PC-3 (cell line): ENCODE results near the gene EREG. TPM values are rescaled to one million over a fixed set of nuclear protein-coding genes. Genes with fewer than 3 reads are reported as not detected.

Experiments used
- ATAC-seq: fragments of 200-7000 bp; cut with Tn5 transposase; 2 replicates; pipeline ENCODE4 v1.9.1; 2020; ENCODE audit warnings: mild to moderate bottlenecking, moderate library complexity
- BruUV-seq: library from RNA; stranded (reverse); fragments of 400-500 nt; replicated peaks from 2 replicates; lab custom pipeline; 2021; lab: Mats Ljungman, UMichigan
- CTCF ChIA-PET: fragments of 300-600 bp; sonication (Branson Sonifier 250); formaldehyde crosslinking; loops from one replicate; lab custom pipeline; 2022; ENCODE audit warnings: antibody characterized with exemption; lab: Charles Lee
- POLR2A ChIA-PET: fragments of 300-600 bp; sonication (Branson Sonifier 250); formaldehyde crosslinking; loops from one replicate; lab custom pipeline; 2022; ENCODE audit warnings: antibody characterized with exemption; ENCODE audit not compliant: unreplicated experiment; lab: Charles Lee
- DNase-seq: peaks from one replicate; pipeline ENCODE4 v3.0.0-alpha.2; 2015
- H2AFZ ChIP-seq: fragments of 300-600 bp; sonication (generic); 2 replicates; pipeline ENCODE4 v1.6.0; 2016; ENCODE audit warnings: antibody characterized with exemption, low read length
- H3F3A ChIP-seq: fragments of 300-600 bp; sonication (generic); one replicate; pipeline ENCODE4 v1.6.0; 2017; ENCODE audit warnings: antibody characterized with exemption, low read length, control low read depth, mild to moderate bottlenecking; ENCODE audit not compliant: unreplicated experiment
- H3K27ac ChIP-seq: fragments of 300-600 bp; sonication (generic); 2 replicates; pipeline ENCODE4 v1.5.1; 2016; ENCODE audit warnings: mild to moderate bottlenecking, low read length
- H3K27me3 ChIP-seq: fragments of 300-600 bp; sonication (generic); 2 replicates; pipeline ENCODE4 v1.6.1; 2016; ENCODE audit warnings: low read length, mixed read lengths
- H3K36me3 ChIP-seq: fragments of 300-600 bp; sonication (generic); 2 replicates; pipeline ENCODE4 v1.6.1; 2016; ENCODE audit warnings: low read depth, mixed run types, low read length, mixed read lengths
- H3K4me1 ChIP-seq: fragments of 300-600 bp; sonication (generic); 2 replicates; pipeline ENCODE4 v1.5.1; 2016; ENCODE audit warnings: low read length; ENCODE audit not compliant: insufficient read depth
- H3K4me2 ChIP-seq: fragments of 300-600 bp; sonication (generic); 2 replicates; pipeline ENCODE4 v1.6.0; 2016; ENCODE audit warnings: low read length
- H3K4me3 ChIP-seq: fragments of 300-600 bp; sonication (generic); 2 replicates; pipeline ENCODE4 v1.5.1; 2016; ENCODE audit warnings: mild to moderate bottlenecking, low read length, mixed read lengths
- H3K79me2 ChIP-seq: fragments of 300-600 bp; sonication (generic); 2 replicates; pipeline ENCODE4 v1.6.1; 2017; ENCODE audit warnings: low read length, mixed read lengths
- H3K9ac ChIP-seq: fragments of 300-600 bp; sonication (generic); 2 replicates; pipeline ENCODE4 v1.6.0; 2016; ENCODE audit warnings: mild to moderate bottlenecking, low read length
- H3K9me2 ChIP-seq: fragments of 300-600 bp; sonication (generic); replicated peaks from 2 replicates; pipeline ENCODE4 v1.6.1; 2016; ENCODE audit warnings: mixed run types, low read length, mixed read lengths
- H3K9me3 ChIP-seq: fragments of 300-600 bp; sonication (generic); 2 replicates; pipeline ENCODE4 v1.6.1; 2016; ENCODE audit warnings: low read length, mixed read lengths
- H4K20me1 ChIP-seq: fragments of 300-600 bp; sonication (generic); 2 replicates; pipeline ENCODE4 v1.6.1; 2016; ENCODE audit warnings: low read length, mixed read lengths
- EZH2 ChIP-seq: fragments of 300-600 bp; sonication (generic); IDR thresholded peaks from one replicate; pipeline ENCODE4 v1.6.1; 2017; ENCODE audit warnings: antibody characterized with exemption, mild to moderate bottlenecking, low read length; ENCODE audit not compliant: unreplicated experiment
- EZH2phosphoT487 ChIP-seq: fragments of 300-600 bp; sonication (generic); IDR thresholded peaks from 2 replicates; pipeline ENCODE4 v1.6.1; 2018; ENCODE audit warnings: mild to moderate bottlenecking, antibody characterized with exemption, low read length, borderline replicate concordance
- intact Hi-C: fragments of 100-400 bp; cut with micrococcal nuclease; formaldehyde crosslinking; loops from 2 replicates; pipeline ENCODE4 v1.9.0; 2023
- total RNA-seq: library from RNA; depleted of rRNA; stranded (reverse); fragments of >200 nt; gene quantifications from 2 replicates; pipeline ENCODE4 v1.2.3, GENCODE V29; 2014
- TF ChIP-seq, protein P1 (sequence below): fragments of 300-600 bp; sonication (generic); conservative IDR thresholded peaks from 2 replicates; pipeline ENCODE4 v1.5.1; 2017; ENCODE audit warnings: antibody characterized with exemption, low read depth, mild to moderate bottlenecking, low read length

Gene EREG
- total RNA-seq, 1 experiment from 2014 or later: 2.2 TPM

DNA sequence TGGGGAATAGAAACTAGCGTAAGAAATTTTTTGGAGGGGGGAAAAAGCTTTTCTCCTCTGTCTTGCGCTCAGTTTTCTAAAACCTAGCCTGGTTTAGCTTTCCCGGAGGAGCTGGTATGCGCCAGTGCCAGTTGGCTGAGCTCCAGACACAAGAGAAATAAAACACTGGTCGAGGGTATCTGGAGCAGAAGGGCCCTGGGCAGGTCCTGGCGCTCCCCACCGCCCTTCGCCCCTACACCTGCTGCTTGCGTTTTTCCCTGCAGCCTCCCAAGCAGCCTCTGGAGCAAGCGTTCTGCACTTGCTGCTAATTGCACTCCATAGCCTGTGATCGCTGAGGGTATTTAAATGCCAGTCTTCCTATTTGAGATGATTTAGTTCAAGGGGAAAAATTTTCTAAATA lies 816 bp downstream of the EREG start:
- H3K9me2 ChIP-seq: no peaks in the 10 kb centered on the region
- H3K4me3 ChIP-seq: no peak overlapping the region
- no peak overlapping the region for H3K27ac ChIP-seq
- H3K4me2 ChIP-seq: no peak overlapping the region
- BruUV-seq: no TSS peak
- H3K36me3 ChIP-seq: no peaks in the 10 kb centered on the region
- no peak for TF ChIP-seq EZH2phosphoT487
- ChIA-PET CTCF (no interaction called here), POLR2A (no interaction called here)
- peaks cover 38% of the 10 kb centered on the region for H3K4me1 ChIP-seq
- no peak overlapping the region for H3K9ac ChIP-seq
- H3K79me2 ChIP-seq: no peaks in the 10 kb centered on the region
- H3K27me3 ChIP-seq: no peaks in the 10 kb centered on the region
- H2AFZ ChIP-seq: no peak overlapping the region
- no peaks in the 10 kb centered on the region for H4K20me1 ChIP-seq
- H3K9me3 ChIP-seq: no peaks in the 10 kb centered on the region
- H3F3A ChIP-seq: no peaks in the 10 kb centered on the region
- no peak for DNase-seq
- no peak for ATAC-seq
- intact Hi-C loops: no loop called here

DNA sequence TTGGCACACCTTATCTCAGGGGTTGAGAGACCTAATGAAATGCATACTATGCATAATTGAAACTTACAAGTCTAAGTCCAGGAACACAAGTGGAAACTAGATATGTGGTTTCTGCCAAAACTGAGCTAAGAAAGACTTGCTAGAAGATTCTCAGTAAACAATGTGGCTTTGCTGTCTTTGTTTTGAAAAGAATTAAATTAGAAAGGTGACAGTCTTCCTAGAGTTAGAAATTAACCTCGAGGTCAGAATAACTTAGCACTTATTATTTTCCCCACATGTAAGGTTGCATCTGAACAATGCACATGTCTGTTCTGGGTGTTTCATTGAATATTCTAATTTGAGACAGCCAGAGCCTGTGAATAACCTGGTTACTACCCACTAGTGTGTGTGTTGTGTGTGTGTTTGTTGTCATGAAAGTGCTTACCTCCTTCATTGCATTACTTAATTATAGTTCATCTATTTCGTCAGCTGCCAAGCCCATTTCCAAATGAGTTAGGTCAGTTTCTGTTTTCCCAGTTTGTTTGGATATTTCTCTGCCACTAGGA lies 1.5 kb downstream of the EREG start:
- no peaks in the 10 kb centered on the region for H3K9me2 ChIP-seq
- H3K27ac ChIP-seq: peak overlapping the region; percentile 84
- ATAC-seq (no peak), DNase-seq (no peak)
- no TSS peak for BruUV-seq
- no peaks in the 10 kb centered on the region for H3K79me2 ChIP-seq
- H3K9me3 ChIP-seq: no peaks in the 10 kb centered on the region
- intact Hi-C loops: no loop called here
- H3K4me3 ChIP-seq: no peak overlapping the region
- H3K4me2 ChIP-seq: 0 out of 2 replicates have a peak overlapping the region, but pooled peaks have one; percentile 2
- H3F3A ChIP-seq: no peaks in the 10 kb centered on the region
- TF ChIP-seq, protein P1, sequence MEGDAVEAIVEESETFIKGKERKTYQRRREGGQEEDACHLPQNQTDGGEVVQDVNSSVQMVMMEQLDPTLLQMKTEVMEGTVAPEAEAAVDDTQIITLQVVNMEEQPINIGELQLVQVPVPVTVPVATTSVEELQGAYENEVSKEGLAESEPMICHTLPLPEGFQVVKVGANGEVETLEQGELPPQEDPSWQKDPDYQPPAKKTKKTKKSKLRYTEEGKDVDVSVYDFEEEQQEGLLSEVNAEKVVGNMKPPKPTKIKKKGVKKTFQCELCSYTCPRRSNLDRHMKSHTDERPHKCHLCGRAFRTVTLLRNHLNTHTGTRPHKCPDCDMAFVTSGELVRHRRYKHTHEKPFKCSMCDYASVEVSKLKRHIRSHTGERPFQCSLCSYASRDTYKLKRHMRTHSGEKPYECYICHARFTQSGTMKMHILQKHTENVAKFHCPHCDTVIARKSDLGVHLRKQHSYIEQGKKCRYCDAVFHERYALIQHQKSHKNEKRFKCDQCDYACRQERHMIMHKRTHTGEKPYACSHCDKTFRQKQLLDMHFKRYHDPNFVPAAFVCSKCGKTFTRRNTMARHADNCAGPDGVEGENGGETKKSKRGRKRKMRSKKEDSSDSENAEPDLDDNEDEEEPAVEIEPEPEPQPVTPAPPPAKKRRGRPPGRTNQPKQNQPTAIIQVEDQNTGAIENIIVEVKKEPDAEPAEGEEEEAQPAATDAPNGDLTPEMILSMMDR: no peak
- TF ChIP-seq EZH2 (no peak), EZH2phosphoT487 (no peak)
- H3K27me3 ChIP-seq: no peaks in the 10 kb centered on the region
- H3K4me1 ChIP-seq: peaks cover 45% of the 10 kb centered on the region
- CTCF ChIA-PET: no interaction called here
- H4K20me1 ChIP-seq: no peaks in the 10 kb centered on the region
- H3K9ac ChIP-seq: peak overlapping the region; percentile 51
- H2AFZ ChIP-seq: no peak overlapping the region
- POLR2A ChIA-PET: no interaction called here
- no peaks in the 10 kb centered on the region for H3K36me3 ChIP-seq

DNA sequence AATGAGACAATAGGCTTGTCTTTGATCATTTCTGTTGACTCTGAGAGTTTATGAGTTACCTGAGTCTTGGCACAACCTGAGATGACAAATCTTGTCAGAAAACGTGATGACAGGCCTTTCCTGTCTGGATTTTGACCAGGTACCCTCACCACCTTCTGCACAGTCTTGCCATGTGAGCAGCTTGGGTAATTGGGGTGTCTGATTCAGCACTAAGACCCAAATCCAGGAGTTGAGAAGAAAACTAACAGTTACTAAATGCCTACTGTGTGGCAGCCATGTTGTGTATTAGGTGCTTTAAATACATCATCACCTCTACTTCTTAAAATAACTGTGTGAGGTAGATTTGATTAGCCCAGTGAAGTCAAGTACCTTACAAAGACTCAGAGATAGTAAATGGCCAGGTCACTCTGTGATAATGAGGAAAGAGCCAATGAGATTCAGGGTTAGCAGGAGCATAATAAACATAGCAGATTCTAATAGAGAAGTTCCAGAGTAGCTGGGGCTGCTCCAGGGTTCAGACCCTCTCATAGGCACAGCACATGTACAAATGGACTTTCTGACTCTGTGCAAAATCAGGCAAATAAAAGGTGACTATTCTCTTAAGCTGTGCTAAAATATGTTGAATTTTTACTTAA lies 2.8 kb downstream of the EREG start:
- ChIA-PET CTCF (no interaction called here), POLR2A (no interaction called here)
- Histone ChIP-seq H3K9ac (peak overlapping the region; percentile 51), H3K4me1 (peaks cover 36% of the 10 kb centered on the region), H3K4me3 (no peak overlapping the region), H3F3A (no peaks in the 10 kb centered on the region), H3K27ac (peak overlapping the region; percentile 84), H3K36me3 (no peaks in the 10 kb centered on the region), H3K79me2 (no peaks in the 10 kb centered on the region), H2AFZ (0 out of 2 replicates have a peak overlapping the region, but pooled peaks have one; percentile 40), H3K27me3 (no peaks in the 10 kb centered on the region), H3K9me3 (no peaks in the 10 kb centered on the region), H3K9me2 (no peaks in the 10 kb centered on the region), H4K20me1 (no peaks in the 10 kb centered on the region), H3K4me2 (peak overlapping the region; percentile 17; the same call in 1 of the 2 replicates)
- TF ChIP-seq, protein P1: no peak
- TF ChIP-seq EZH2: no peak
- no peak for TF ChIP-seq EZH2phosphoT487
- DNase-seq: peak; percentile 69
- peak; percentile 39; the same call in 1 of the 2 replicates for ATAC-seq
- no TSS peak for BruUV-seq
- intact Hi-C loops: no loop called here
